ENCODE results near the gene KIRREL3. TPM values are rescaled to one million over a fixed set of nuclear protein-coding genes. Genes with fewer than 3 reads are reported as not detected.

KIRREL3 gene
- total RNA-seq, 5 donors from 2014 or later (not counting 1 experiment from before 2014, with no cell fraction given): not detected

DNA sequence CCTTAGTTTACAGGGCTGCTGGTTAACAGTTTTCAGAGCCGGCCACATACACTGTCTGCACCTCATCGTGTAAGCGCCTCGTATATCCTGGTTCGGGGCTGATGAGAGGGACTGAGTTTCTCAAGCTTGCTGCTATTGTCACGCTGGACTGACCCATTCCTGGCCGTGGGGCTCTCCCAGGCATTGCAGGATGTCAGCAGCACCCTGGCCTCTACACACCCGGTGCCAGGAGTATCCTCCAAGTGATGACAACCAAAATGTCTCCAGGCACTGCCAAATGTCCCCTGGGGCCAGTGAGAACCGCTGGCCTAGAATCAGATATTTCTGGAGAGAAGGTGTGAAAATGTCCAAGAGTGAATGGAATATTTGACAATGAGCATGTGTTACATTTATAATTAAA, 562.3 kb downstream of the KIRREL3 start:
- no peak for DNase-seq
- Histone ChIP-seq H3K4me3 (ENCODE audit: control insufficient read depth in 1 of 2, extremely low read depth in 1 of 2, low read length in 1 of 2) (no peak overlapping the region), H3K36me3 (ENCODE audit: control insufficient read depth in 2 of 2, extremely low read depth in 1 of 2, insufficient read depth in 1 of 2, low read length in 1 of 2) (no peaks in the 10 kb centered on the region), H3K4me1 (ENCODE audit: control insufficient read depth in 1 of 2, extremely low read depth in 1 of 2, insufficient read depth in 2 of 2, low read length in 2 of 2) (peaks cover 0 to 5% of the 10 kb centered on the region in 2 experiments), H3K27ac (ENCODE audit: low read length) (no peak overlapping the region), H3K9me3 (no peaks in the 10 kb centered on the region), H3K27me3 (replicated peaks in 1 of 2; ENCODE audit: control insufficient read depth in 2 of 2, extremely low read depth in 1 of 2, insufficient read depth in 2 of 2, low read length in 1 of 2) (peaks cover 0 to 27% of the 10 kb centered on the region in 2 experiments)
- WGBS (ENCODE audit: insufficient coverage): 91% methylated on average over 8 of the region's 9 CpGs
- ATAC-seq (replicated peaks in 1 of 4): no peak
- Mint-ChIP-seq H3K4me1 (peaks cover 3 to 6% (median 5%) of the 10 kb centered on the region in 3 donors), H3K4me3 (no peak overlapping the region), H3K9me3 (no peaks in the 10 kb centered on the region), H3K36me3 (no peaks in the 10 kb centered on the region), H3K27ac (no peak overlapping the region), H3K27me3 (peaks cover 3 to 18% of the 10 kb centered on the region in 2 donors)
- ChIA-PET POLR2A (no interaction called here), CTCF (no interaction called here)

DNA sequence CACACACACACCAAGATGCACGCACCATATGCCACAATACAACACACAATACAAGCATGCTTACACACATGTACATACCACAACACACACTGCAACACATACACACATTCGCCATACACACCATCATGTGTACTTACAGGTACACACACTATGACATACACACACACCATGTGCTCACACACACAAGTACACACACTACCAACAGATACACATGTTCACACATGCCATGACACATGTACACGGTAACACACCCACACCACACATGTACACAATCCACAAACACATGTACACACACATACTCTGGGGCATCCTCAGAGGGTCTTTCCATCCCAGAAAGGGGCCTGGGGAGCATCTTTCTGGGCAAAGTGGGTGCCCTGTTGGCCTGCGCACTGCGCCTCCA, 562.8 kb downstream of the KIRREL3 start:
- Mint-ChIP-seq H3K9me3 (no peaks in the 10 kb centered on the region), H3K36me3 (no peaks in the 10 kb centered on the region), H3K4me1 (peaks cover 3 to 6% (median 5%) of the 10 kb centered on the region in 3 donors), H3K27me3 (peaks cover 3 to 14% of the 10 kb centered on the region in 2 donors), H3K4me3 (no peak overlapping the region), H3K27ac (no peak overlapping the region)
- ChIA-PET CTCF (no interaction called here), POLR2A (no interaction called here)
- H3K27me3 ChIP-seq (replicated peaks in 1 of 2; ENCODE audit: control insufficient read depth in 2 of 2, extremely low read depth in 1 of 2, insufficient read depth in 2 of 2, low read length in 1 of 2): peaks cover 0 to 22% of the 10 kb centered on the region in 2 experiments
- H3K4me3 ChIP-seq (ENCODE audit: control insufficient read depth in 1 of 2, extremely low read depth in 1 of 2, low read length in 1 of 2): no peak overlapping the region
- no peaks in the 10 kb centered on the region for H3K9me3 ChIP-seq
- DNase-seq (no peak), ATAC-seq (replicated peaks in 1 of 4) (no peak)
- H3K4me1 ChIP-seq (ENCODE audit: control insufficient read depth in 1 of 2, extremely low read depth in 1 of 2, insufficient read depth in 2 of 2, low read length in 2 of 2): peaks cover 0 to 5% of the 10 kb centered on the region in 2 experiments
- 98% methylated on average over 5 of the region's 5 CpGs for WGBS (ENCODE audit: insufficient coverage)
- H3K27ac ChIP-seq (ENCODE audit: low read length): no peak overlapping the region
- no peaks in the 10 kb centered on the region for H3K36me3 ChIP-seq (ENCODE audit: control insufficient read depth in 2 of 2, extremely low read depth in 1 of 2, insufficient read depth in 1 of 2, low read length in 1 of 2)

DNA sequence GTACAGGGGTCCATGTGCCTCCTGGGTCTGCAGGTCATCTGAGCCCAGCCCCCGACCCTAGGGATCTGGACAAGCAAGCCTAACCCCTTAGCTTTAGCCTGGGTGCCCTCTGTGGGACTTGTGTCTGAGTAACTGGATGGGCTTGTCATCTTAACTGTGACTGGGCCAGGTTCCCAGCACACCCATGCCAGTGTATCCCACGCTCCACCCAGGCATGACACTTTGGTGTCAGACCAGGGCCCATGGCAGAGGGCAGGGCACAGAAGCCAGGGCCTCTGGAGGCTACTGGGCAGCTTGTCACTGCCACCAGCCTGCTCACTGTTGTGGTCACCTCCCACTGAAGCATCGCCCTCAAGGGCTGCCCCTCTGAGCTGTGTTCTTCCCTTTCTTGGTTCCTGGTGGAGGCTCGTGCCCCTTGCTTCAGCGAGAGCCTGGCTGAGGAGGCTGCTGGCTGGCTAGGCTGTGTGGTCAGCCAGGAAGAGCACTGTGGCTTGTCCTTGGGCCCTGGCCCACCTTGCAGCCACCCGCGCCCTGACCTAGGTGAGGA, 564.3 kb downstream of the KIRREL3 start:
- Histone ChIP-seq H3K9me3 (no peaks in the 10 kb centered on the region), H3K4me1 (ENCODE audit: control insufficient read depth in 1 of 2, extremely low read depth in 1 of 2, insufficient read depth in 2 of 2, low read length in 2 of 2) (peaks cover 0 to 5% of the 10 kb centered on the region in 2 experiments), H3K36me3 (ENCODE audit: control insufficient read depth in 2 of 2, extremely low read depth in 1 of 2, insufficient read depth in 1 of 2, low read length in 1 of 2) (no peaks in the 10 kb centered on the region), H3K27ac (ENCODE audit: low read length) (no peak overlapping the region), H3K4me3 (ENCODE audit: control insufficient read depth in 1 of 2, extremely low read depth in 1 of 2, low read length in 1 of 2) (no peak overlapping the region), H3K27me3 (replicated peaks in 1 of 2; ENCODE audit: control insufficient read depth in 2 of 2, extremely low read depth in 1 of 2, insufficient read depth in 2 of 2, low read length in 1 of 2) (peaks cover 0 to 16% of the 10 kb centered on the region in 2 experiments)
- WGBS (ENCODE audit: insufficient coverage): 93% methylated on average over 5 of the region's 7 CpGs
- peaks cover 3 to 12% of the 10 kb centered on the region in 2 donors for H3K27me3 Mint-ChIP-seq
- no peaks in the 10 kb centered on the region for H3K9me3 Mint-ChIP-seq
- DNase-seq (no peak), ATAC-seq (replicated peaks in 1 of 4) (no peak)
- ChIA-PET POLR2A (interaction anchor here in 1 of 2 donors (0.6 kb wide), 1 partner anchor 17 kb away, joined by 11 read pairs; no protein-coding TSS in a partner anchor), CTCF (interaction anchor here in 1 of 2 donors (1.1 kb wide), 1 partner anchor 44 kb away, joined by 3 read pairs; no protein-coding TSS in a partner anchor)
- no peaks in the 10 kb centered on the region for H3K36me3 Mint-ChIP-seq
- H3K4me3 Mint-ChIP-seq: no peak overlapping the region
- no peak overlapping the region for H3K27ac Mint-ChIP-seq
- H3K4me1 Mint-ChIP-seq: peaks cover 3 to 6% (median 5%) of the 10 kb centered on the region in 3 donors

DNA sequence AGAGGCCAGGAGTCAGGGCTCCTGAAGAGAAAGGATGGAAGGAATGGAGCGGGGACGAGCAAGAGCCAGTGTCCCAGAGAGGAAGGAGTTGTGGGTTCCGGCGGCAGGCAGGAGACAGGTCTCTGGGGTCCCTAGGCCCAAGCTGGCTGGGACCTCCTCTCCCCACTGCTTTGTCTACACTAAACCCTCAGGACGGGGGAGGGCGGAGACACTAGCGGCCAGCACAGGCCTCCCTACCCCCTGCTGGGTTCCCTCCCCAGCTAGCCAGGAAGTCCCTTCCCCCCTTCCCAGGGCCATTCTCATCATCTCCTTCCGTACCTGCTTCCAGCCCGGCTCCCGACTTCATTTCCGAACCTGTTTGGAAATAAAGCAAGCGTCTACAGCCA, 565.6 kb downstream of the KIRREL3 start:
- peaks cover 0 to 10% of the 10 kb centered on the region in 2 experiments for H3K27me3 ChIP-seq (replicated peaks in 1 of 2; ENCODE audit: control insufficient read depth in 2 of 2, extremely low read depth in 1 of 2, insufficient read depth in 2 of 2, low read length in 1 of 2)
- H3K36me3 Mint-ChIP-seq: no peaks in the 10 kb centered on the region
- no peak for DNase-seq
- H3K4me1 ChIP-seq (ENCODE audit: control insufficient read depth in 1 of 2, extremely low read depth in 1 of 2, insufficient read depth in 2 of 2, low read length in 2 of 2): no peaks in the 10 kb centered on the region
- H3K4me3 ChIP-seq (ENCODE audit: control insufficient read depth in 1 of 2, extremely low read depth in 1 of 2, low read length in 1 of 2): no peak overlapping the region
- no peak overlapping the region for H3K4me3 Mint-ChIP-seq
- ChIA-PET POLR2A (no interaction called here), CTCF (interaction anchor here in 1 of 2 donors (1.2 kb wide), 1 partner anchor 45 kb away, joined by 4 read pairs; no protein-coding TSS in a partner anchor)
- H3K4me1 Mint-ChIP-seq: no peaks in the 10 kb centered on the region
- no peak overlapping the region for H3K27ac ChIP-seq (ENCODE audit: low read length)
- peaks cover 0 to 2% of the 10 kb centered on the region in 2 donors for H3K27me3 Mint-ChIP-seq
- no peak for ATAC-seq (replicated peaks in 1 of 4)
- WGBS (ENCODE audit: insufficient coverage): no CpG with 5 or more reads among the region's 12 CpGs
- no peaks in the 10 kb centered on the region for H3K36me3 ChIP-seq (ENCODE audit: control insufficient read depth in 2 of 2, extremely low read depth in 1 of 2, insufficient read depth in 1 of 2, low read length in 1 of 2)
- no peak overlapping the region for H3K27ac Mint-ChIP-seq
- H3K9me3 ChIP-seq: no peaks in the 10 kb centered on the region
- H3K9me3 Mint-ChIP-seq: no peaks in the 10 kb centered on the region

DNA sequence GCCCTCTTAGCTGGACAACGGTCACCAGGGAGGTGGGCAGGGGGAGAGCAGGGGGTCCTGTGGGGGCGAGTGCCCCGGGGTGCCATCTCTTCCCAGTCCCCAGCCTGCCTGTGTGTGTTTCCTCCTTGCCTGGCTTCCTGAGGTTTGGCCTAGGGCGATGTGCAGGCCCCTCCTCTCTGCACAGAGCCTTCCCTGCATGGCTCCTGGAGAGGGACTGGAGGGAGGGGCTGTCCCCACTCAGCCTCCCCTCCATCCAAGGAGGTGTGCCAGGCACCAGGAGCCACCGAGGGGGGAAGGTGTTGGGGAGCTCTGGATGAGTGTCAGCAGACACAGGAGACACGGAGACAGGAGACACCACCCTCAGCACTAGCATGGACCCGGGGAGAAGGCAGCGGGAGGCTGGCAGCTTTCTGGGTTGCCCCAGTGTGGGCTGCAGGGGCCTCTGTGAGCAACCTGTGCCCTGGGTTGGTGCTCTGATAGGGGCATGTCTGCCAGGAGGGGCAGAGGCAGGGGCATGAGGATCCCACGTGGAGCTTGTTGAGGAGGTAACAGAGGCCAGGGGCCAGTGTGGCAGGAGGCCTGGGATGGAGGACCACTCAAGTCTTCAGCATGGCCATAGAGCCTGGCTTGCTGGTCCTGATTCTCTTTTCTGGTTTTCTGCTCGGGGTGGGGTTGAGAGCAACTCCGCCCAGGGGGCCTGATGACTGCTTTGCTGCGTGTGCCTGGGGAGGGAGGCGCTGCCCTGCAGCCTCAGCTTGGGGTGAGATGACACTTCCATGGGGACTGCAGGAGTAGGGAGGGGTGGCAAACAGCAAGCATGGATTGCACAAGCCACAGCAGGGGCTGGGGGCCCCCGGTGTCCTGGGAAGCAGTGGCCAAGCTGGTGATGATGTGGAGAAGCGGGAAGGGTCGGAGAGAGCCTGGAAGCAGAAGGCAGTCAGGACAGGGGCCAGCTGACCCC, 566.3 kb downstream of the KIRREL3 start:
- H3K4me1 ChIP-seq (ENCODE audit: control insufficient read depth in 1 of 2, extremely low read depth in 1 of 2, insufficient read depth in 2 of 2, low read length in 2 of 2): no peaks in the 10 kb centered on the region
- H3K9me3 ChIP-seq: no peaks in the 10 kb centered on the region
- WGBS (ENCODE audit: insufficient coverage): 79% methylated on average over 12 of the region's 16 CpGs
- Mint-ChIP-seq H3K9me3 (no peaks in the 10 kb centered on the region), H3K27ac (no peak overlapping the region), H3K4me1 (no peaks in the 10 kb centered on the region), H3K4me3 (no peak overlapping the region), H3K27me3 (no peaks in the 10 kb centered on the region), H3K36me3 (no peaks in the 10 kb centered on the region)
- no peak overlapping the region for H3K27ac ChIP-seq (ENCODE audit: low read length)
- no peak overlapping the region for H3K4me3 ChIP-seq (ENCODE audit: control insufficient read depth in 1 of 2, extremely low read depth in 1 of 2, low read length in 1 of 2)
- POLR2A ChIA-PET: no interaction called here
- CTCF ChIA-PET: interaction anchor here in 1 of 2 donors (1.2 kb wide), 1 partner anchor 46 kb away, joined by 4 read pairs; no protein-coding TSS in a partner anchor
- ATAC-seq (replicated peaks in 1 of 4) (no peak), DNase-seq (no peak)
- H3K27me3 ChIP-seq (replicated peaks in 1 of 2; ENCODE audit: control insufficient read depth in 2 of 2, extremely low read depth in 1 of 2, insufficient read depth in 2 of 2, low read length in 1 of 2): peaks cover 0 to 10% of the 10 kb centered on the region in 2 experiments
- H3K36me3 ChIP-seq (ENCODE audit: control insufficient read depth in 2 of 2, extremely low read depth in 1 of 2, insufficient read depth in 1 of 2, low read length in 1 of 2): no peaks in the 10 kb centered on the region

DNA sequence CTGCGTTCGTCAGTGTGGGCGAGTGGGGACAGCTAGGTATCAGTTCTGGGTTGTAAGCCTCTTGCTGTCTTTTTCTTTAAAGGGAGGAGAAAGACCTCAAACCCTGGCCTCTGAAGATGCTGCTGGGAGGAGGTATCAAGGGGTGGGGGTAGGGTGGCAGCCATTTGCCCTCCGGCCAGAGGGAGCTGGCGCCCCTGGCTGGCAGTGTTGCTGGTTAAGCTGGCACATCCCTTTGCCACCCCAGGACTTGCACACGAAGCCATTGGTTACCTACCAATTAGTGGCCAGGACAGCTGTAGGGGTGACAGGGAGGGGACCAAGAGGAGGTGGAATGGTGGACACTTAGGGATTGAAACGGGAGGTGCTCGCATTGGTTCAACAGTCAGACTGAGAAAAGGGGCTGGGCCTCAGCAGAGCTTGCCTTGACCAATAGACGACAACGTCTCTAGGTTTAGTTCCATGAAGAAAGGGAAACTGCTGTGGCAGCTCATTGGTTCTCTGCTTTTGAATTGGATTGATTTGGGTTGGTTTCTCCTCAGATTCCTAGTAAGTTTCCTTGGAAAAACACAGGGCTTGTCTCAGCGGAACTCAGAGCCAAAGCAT, 567.2 kb downstream of the KIRREL3 start:
- H3K4me1 ChIP-seq (ENCODE audit: control insufficient read depth in 1 of 2, extremely low read depth in 1 of 2, insufficient read depth in 2 of 2, low read length in 2 of 2): no peaks in the 10 kb centered on the region
- peaks cover 0 to 13% of the 10 kb centered on the region in 2 experiments for H3K27me3 ChIP-seq (replicated peaks in 1 of 2; ENCODE audit: control insufficient read depth in 2 of 2, extremely low read depth in 1 of 2, insufficient read depth in 2 of 2, low read length in 1 of 2)
- CTCF ChIA-PET: interaction anchor here in 1 of 2 donors (1.5 kb wide), 1 partner anchor 8 kb away, joined by 4 read pairs; no protein-coding TSS in a partner anchor
- POLR2A ChIA-PET: no interaction called here
- DNase-seq (no peak), ATAC-seq (replicated peaks in 1 of 4) (no peak)
- no peak overlapping the region for H3K4me3 ChIP-seq (ENCODE audit: control insufficient read depth in 1 of 2, extremely low read depth in 1 of 2, low read length in 1 of 2)
- 75% methylated on average over 9 of the region's 11 CpGs for WGBS (ENCODE audit: insufficient coverage)
- H3K36me3 Mint-ChIP-seq: no peaks in the 10 kb centered on the region
- no peaks in the 10 kb centered on the region for H3K36me3 ChIP-seq (ENCODE audit: control insufficient read depth in 2 of 2, extremely low read depth in 1 of 2, insufficient read depth in 1 of 2, low read length in 1 of 2)
- no peaks in the 10 kb centered on the region for H3K27me3 Mint-ChIP-seq
- H3K27ac ChIP-seq (ENCODE audit: low read length): no peak overlapping the region
- H3K9me3 Mint-ChIP-seq: no peaks in the 10 kb centered on the region
- no peaks in the 10 kb centered on the region for H3K9me3 ChIP-seq
- no peaks in the 10 kb centered on the region for H3K4me1 Mint-ChIP-seq
- no peak overlapping the region for H3K27ac Mint-ChIP-seq
- no peak overlapping the region for H3K4me3 Mint-ChIP-seq
